HG02885 (cell line): ENCODE data around the gene DLGAP1.
A peak's percentile ranks its signal among the peaks of the same experiment; 100 is the strongest.
"Not testable (repeated sequence)": the region's sequence is repeated elsewhere in the genome, so short reads cannot be mapped to it uniquely, and the experiment has no call there.

Experiments used
- ATAC-seq: cut with Tn5 transposase; IDR thresholded peaks from one replicate; pipeline ENCODE4 v1.9.1; 2021; ENCODE audit warnings: mild to moderate bottlenecking; ENCODE audit not compliant: unreplicated experiment, poor library complexity

DLGAP1 gene

DNA sequence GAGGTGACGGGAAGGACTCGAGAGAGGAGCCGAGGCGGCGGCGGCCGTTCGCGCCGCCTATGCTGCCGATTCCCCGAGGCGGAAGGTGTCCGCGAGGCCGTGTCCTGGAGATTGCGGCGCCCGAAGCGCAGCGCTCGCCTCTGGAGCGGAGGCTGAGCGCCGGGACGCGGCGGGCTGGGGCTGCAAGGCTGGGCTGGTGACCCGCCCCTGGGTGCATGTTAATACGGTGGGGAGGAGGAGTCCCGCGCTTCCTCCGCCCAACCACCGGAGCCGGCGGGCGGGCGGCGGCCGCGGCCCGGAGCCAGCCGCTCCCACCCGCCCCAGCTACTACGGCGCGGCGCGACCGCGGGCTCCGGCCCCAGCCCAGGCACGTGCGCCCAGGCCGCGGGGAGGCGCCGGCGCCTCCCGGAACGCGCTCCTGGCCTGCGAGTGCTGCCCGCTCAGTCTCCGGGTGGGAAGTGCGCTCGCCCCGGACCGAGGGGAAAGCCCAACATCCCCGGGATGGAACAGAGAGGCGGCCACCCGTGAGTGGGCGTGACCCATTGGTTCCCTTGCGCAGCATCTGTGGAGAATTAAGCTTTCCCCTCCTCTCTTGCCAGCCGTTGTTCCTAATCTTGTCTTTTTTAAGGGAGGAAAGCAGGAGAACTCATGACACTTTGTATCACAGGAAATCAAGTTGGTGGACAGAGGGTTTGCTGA lies at the start of gene DLGAP1:
Gene DLGAP1, minus strand, starts transcription at position 195 of the 699 bp plus-strand sequence.
- ATAC-seq: peak; percentile 87

DNA sequence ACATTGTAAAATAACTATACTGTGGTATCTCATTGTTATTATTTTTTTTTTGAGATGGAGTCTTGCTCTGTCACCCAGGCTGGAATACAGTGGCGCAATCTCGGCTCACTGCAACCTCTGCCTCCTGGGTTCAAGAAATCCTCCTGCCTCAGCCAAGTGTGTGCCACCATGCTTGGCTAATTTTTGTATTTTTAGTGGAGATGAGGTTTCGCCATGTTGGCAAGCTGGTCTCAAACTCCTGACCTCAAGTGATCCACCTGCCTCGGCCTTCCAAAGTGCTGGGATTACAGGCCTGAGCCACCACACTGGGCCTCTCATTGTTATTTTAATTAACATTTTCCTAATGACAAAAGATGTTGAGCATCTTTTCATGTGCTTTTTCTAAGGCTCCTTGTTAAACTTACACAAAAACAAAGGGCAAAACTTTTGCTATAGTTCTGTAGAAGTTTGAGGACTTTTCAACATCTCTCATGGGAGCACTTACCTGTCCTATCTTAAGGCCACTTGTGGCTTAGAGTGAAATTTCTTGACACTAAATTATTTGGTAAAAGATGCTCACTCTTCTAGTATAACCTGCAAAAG lies 39.7 kb upstream of the DLGAP1 start:
- not testable (repeated sequence) for ATAC-seq

DNA sequence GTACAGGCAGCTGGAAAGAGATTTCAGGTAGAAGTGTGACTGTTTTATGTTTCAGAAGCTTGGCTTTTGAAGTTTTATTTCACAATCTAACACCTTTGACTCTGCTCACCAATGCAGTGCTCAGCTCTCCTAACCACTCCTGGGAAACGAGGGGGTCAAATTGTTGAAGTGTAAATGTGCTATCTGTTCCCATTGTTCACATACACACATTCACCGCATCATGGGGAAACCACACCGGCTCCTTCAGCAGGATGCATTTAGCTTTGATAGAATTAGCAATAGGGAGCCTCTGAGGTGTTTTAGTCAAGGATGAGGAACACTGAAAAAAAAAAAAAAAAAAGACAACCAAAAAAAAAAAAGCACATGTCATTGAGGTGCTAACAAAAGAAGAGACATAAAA lies 13.4 kb upstream of the DLGAP1 start:
- ATAC-seq: no peak

DNA sequence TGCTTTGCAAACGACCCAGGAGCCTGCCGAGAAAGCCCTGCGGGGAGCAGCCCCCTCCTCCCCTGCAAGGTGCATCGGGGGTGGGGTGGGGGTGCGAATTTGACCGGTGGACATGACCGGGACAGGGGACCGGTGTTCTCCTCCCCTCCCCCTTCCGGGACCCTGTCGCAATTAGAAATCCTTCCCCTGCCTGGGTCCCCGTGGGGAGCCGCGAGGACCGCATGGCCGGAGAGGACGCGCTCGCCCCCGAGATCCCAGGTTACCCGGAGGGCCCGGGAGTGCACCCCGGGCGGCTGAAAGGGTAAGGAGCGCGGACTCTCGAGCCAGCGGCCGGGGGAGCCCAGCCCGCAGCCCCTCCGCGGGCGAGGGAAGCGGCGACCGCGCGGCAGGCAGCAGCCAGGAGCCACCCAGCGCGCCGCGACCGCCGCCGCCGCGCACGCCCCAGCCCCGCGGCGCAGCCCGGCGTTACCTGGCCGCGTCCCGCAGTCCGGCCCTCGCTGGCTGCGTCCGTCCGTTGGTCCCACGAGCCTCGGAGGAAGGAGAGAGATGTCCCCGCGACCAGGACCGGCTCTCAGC lies 482 bp downstream of the DLGAP1 start:
- peak; percentile 43 for ATAC-seq

DNA sequence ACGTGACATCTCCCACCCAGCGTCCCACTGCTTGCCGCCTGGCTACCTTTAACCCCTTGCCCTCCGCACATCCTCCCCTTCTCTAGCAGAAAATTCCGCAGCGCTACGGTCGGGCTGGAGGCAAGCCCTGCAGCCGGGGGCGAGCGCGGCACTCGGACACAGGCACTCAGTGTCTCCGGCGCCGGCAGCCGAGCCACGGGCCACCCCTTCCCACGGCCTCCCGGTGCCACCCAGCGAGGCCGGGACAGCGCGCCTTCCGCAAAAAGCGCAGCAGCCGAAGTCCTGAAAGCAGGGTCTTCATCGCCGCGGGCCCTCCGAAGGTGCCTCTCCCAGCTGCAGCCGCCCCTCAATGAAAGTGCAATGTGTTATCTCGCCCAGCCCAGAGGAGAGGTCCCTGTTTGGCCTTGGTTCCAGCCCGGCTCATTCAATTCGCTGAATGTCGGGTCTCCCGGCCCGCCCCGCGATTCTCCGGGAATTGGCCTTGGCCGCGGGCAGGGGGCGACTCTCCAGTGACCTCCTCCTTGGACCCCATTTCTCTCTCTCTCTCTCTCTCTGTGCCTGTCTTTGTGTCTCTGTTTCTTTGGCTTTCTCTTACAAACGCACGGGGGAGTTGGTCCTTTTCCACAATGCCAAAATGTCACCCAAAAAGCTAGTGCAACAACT lies 1.1 kb downstream of the DLGAP1 start:
- peak; percentile 2 for ATAC-seq

DNA sequence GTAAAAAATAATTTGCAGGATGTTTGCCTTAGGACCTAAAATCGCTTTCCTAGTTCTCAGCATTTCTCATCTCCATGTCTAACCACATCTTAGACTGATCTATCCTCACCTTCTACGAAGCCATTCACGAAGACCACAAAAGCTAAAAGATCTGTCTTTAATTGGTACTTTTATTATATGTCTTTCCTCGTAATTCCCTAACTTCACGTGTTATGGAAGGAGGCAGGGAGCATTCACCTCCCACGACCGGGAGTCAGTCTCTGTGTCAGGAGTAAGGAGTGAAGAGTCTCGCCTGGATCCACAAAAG lies 1.6 kb downstream of the DLGAP1 start:
- no peak for ATAC-seq

DNA sequence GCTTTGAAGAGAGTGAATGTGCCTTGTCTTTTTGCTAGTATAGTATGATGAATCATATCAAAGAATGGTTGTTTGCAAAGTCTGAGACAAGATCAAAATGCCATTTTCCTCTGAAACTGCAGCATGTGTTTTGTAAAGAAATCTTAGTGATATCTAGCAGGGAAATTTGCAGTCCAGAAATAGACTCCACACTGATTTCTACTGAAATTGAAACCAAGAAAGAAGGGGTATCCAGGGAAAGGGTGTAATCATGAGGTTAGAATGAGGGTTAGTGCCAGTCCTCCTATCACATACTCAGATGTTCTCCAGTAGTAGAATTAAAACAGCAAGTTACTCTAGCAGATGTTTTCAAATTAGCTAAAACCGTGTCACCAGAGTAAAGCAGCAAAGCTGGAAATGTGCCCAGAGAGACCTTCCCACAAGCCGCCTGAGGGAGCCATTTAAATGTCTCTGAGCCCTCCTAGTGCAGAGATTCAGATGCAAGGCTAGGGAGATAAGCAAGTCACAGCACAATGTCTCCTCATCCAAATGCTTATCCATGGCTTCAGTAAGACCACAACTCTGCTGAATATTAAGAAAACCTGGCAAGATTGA lies 4.9 kb downstream of the DLGAP1 start:
- ATAC-seq: no peak

DNA sequence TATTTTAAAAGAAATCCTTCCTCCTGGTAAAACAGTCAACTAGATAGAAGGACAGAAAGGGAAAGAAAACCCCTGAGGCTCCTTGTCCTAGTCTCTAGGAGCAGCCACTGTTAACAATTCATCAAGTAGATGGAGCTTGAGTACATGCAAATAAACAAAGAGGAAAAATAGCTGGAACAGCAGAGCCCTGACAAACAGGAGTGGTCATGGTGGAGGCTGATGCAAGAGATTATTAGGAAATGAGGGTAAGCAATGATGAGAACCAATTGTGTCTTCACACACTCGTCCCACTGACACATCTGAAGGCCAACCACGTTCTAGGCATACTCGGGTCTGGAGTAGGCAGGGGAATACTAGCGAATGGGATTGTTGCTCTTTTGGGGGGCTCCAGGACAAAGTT lies 9.2 kb downstream of the DLGAP1 start:
- no peak for ATAC-seq

DNA sequence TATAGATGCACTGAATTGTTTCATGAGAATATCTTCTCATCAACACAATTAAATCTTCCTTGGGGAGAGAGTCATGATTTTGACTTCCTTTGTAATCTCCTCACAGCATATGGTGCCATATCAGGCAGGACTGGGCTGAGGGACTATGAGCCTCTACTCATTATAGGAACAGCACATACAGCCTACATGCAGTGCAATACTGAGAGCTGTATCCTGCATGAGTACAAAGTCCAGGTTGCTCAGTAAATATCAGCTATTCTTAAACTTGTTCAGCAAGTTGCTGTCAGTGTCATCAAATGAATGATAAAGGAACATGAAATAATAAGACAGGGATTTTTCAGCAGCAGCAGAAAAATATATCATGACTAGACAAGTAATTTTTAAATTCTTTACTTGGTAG lies 10.8 kb downstream of the DLGAP1 start:
- no peak for ATAC-seq

DNA sequence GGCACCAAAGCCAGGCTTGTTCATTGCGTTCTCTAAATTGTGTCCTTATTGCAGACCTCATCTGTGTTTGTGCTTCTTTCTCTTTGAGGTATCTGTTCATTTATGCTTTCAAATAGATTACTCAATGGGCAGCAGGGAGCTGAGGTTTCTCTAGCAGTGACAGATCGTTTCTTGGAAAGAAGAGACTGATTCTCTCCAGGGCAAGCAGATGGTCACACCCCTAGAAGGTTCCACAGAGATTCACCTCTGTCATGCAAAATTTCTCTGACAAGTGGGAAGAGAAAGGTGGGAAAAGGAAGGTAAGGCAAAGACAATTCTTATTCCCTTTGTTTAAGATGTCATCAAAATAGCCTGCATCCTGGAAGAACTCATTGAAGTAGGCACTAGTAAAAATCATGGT lies 14.0 kb downstream of the DLGAP1 start:
- ATAC-seq: no peak

DNA sequence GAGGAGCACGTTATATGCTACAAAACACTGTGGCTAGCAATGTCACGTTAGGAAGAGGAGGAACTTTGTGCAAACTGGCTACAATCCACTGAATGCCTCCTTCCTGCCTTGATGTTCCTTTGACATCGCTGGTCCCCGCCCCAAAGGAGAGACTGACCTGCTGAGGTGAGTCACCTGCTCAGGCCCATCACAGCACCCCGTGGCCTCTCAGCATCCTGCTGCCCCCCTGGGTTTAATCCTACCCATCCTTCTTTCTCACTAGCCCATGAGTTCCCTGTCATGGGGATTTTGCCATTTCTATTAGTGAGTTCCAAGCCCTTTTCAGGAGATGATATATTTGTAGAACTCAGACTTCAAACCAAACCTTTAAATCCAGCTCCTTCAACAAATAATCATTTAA lies 16.2 kb downstream of the DLGAP1 start:
- no peak for ATAC-seq

DNA sequence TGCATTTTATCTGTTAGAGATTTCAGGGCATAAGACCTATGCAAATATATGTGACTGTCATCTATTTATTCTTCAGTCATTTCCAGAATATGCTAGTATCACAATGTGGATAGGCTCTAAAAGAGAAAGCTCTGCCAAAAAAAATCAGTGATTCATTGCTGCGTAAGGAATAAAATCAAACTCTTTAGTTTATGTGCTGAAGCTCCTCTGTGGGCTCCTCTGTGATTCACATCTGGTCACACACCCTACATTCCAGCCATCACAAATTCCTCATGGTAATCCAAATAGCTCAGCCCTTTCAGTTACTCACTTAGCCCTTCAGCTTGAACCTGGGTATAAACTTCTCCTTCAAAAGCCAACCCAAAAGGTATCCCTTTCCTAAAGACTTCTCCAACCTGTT lies 21.4 kb downstream of the DLGAP1 start:
- no peak for ATAC-seq

DNA sequence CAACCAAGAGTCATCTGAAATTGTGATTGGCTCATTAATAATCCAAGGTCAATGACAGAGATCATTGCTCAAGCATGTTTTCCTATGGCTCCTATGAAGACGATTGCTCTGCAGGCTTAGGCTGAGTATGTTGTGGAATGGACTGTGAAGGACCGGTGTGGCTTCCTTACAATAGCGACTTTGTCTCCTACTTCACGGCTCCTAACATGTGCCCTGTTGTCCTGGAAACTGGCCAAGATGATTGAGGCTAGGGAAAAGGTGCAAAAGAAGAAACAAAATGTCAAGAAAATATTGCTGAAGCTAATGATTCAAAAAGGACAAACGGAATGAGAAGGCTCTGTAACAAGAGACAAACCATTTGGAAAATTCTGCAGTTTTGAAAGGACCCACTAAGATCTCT lies 24.3 kb downstream of the DLGAP1 start:
- ATAC-seq: no peak

DNA sequence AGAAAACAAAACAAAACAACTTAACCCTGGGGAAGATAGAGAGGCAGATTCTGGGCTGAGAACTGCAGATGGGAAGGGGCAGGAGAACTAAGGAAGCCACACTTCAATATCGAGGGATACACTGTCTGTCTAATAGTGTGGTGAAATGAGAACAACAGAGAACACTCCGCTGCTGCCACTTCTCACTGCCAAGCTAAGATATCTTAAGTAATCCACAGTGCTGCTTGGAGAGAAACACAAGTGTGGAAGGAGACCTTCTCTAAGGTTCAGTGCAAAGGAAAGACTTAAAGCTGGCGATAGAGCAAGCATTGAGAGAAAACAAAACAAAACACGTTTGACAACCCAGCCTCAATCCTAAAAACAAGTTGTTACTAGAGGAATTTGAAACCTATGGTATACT lies 37.4 kb downstream of the DLGAP1 start:
- no peak for ATAC-seq

DNA sequence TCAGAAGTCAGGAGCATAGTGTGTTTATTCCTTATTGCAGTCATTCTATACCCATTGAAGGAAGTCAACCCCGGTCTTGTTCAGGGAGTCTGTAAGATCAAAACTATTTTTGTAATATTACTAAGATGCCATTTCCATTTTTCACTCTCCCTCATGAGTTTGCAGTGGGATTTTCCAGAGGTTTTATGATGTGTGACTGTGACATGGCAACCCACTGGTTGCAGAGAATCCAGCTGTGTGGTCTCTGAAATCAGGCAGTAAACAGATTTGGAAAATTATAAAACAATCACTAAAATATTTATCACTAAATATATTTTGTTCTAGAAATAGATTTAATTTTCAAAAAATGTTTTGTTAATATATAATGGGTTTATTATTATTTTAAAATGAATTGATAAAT lies 38.1 kb downstream of the DLGAP1 start:
- ATAC-seq: no peak

DNA sequence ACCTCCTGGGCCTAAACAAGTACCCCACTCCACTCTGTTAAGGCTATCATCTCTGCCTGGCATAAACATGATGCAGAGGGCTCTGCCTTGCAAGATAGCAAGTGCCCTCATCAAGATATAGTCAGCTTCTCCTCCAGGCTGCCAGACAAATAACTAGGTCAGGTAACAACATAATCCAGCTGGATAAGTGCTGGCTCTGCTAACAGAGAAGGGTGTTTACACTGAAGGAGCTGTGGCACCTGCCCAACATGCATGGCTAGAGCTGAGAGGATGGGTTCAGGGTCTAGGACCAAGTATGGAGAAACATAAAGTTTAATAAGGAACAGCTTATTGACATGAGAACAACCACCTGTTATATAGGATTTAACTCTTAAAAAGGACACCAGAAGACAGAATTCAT lies 42.8 kb downstream of the DLGAP1 start:
- no peak for ATAC-seq

DNA sequence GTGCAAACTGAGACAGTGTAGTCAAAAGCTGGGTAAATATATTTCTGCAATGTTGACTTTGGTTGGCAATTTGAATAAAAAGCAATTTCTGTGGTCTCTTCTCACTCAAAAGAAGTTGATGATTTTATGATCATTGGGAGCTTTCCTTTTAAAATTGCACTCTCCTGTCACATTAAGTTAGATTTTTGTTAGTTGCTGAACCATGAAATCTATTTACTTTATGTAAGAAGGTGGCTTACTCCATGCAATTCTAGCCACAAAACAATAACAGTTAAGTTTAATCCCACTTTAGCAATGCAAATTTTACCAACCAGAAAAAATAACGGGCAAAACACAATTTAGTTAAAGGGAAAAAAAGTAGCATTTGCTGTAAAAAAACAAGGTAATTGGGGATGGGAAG lies 48.3 kb downstream of the DLGAP1 start:
- no peak for ATAC-seq

DNA sequence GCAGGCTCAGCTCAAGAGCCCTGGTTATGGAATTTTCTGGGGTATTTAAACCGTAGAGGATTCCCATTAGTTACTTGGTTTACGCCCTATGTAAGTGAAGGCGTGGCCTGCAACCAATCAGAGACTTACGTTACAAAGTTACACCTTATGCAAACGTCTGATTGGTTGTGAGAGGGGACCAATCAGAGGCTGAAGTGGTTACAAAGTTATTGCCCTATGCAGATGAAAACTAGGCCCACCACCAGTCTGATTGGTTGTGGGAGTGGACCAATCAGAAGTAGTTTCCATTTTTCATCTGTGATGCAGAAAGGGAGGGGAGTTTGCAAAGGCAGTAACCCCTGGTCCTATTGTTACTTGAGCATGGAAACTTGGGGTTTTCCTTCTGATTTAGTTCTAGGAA lies 49.1 kb downstream of the DLGAP1 start:
- ATAC-seq: no peak

DNA sequence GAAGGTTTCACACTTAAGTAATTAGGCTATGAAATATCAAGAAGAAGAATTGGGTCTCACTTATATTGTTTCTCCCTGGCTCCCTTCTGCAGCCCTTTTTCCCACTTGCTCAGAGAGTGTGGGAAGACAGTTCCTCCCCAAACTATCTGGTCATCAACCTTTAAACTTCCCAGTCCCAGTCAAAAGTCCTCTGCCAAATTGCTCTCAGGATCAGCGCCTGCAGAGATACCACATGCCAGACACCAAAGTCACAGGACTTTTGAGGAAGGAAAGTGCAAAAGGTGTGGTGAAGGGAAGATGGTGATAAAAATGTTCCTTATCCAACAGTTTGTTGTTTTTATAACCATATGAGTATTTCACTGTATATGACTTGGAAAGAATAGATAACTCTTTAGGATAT lies 51.3 kb downstream of the DLGAP1 start:
- no peak for ATAC-seq

DNA sequence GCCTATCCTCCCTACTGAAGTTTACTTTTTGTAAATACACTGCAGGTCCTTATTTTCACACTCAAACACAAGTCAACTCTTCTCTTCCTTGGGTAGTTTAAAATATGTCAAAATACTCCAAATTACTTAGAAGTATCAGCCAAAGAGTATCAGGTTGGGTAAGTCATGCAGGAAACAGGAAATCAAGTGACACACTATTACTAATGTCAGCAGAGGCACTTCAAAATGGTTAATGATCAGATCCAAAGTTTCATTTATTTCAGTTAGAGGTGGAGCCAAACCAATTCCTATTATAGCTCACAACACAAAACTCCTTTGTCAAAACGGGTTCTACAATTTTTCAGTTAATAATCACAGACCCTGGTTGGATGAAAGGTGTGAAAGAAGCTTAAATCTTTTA lies 54.2 kb downstream of the DLGAP1 start:
- no peak for ATAC-seq

DNA sequence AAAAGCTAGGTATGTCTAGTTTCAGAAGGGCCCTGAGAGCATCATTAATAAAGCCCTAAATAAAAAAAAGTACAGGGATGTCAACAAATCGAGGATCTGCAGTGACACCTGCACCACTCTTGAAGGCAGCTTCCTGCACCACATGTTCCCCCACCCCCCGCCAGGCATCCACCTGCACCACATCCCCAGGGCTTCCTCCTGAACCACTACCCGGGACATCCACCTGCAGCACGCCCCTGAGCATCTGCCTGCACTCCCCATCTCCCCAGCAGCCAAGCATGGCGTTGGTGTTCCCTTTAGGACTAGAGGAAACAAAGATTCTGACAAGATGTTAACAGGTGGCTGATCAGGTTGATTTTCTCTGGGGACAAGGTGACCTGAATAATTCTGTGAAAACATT lies 55.2 kb downstream of the DLGAP1 start:
- ATAC-seq: no peak
